Neural cell (in vitro differentiated cells): ENCODE data around the gene AGBL4. TPM values are rescaled to one million over a fixed set of nuclear protein-coding genes. Genes with fewer than 3 reads are reported as not detected.

ENCODE experiments used
- H2AFZ ChIP-seq: fragments of 200-600, 300-800 bp; sonication (generic), shearing (Covaris generic); 2 replicates; pipeline ENCODE4 v1.6.0; 2014; ENCODE audit warnings: low read depth, mild to moderate bottlenecking, antibody characterized with exemption, low read length, moderate library complexity
- H3F3A ChIP-seq: fragments of 200-600 bp; shearing (Covaris generic); 2 replicates; pipeline ENCODE4 v1.6.1; 2016; ENCODE audit warnings: mild to moderate bottlenecking, moderate library complexity, mixed read lengths, antibody characterized with exemption, low read length; ENCODE audit not compliant: insufficient read depth, poor library complexity, severe bottlenecking
- H3K27ac ChIP-seq: fragments of 200-600, 300-800 bp; sonication (generic), shearing (Covaris generic); 2 replicates; pipeline ENCODE4 v1.5.1; 2014; ENCODE audit warnings: mild to moderate bottlenecking, low read length, moderate library complexity
- H3K27me3 ChIP-seq: fragments of 300-800, 200-600 bp; sonication (generic), shearing (Covaris generic); 2 replicates; pipeline ENCODE4 v1.6.0; 2014; ENCODE audit warnings: mild to moderate bottlenecking, low read depth, low read length, moderate library complexity; ENCODE audit not compliant: insufficient read depth
- H3K36me3 ChIP-seq: fragments of 300-800, 200-600 bp; sonication (generic), shearing (Covaris generic); 2 replicates; pipeline ENCODE4 v1.5.1; 2014; ENCODE audit warnings: mild to moderate bottlenecking, antibody characterized with exemption, low read length, moderate library complexity; ENCODE audit not compliant: insufficient read depth
- H3K4me2 ChIP-seq: fragments of 300-800, 200-600 bp; sonication (generic), shearing (Covaris generic); 2 replicates; pipeline ENCODE4 v1.6.0; 2014; ENCODE audit warnings: mild to moderate bottlenecking, low read length
- H3K4me3 ChIP-seq: fragments of 300-800, 200-600 bp; sonication (generic), shearing (Covaris generic); 2 replicates; pipeline ENCODE4 v1.5.1; 2014; ENCODE audit warnings: mild to moderate bottlenecking, low read length, moderate library complexity
- H3K79me2 ChIP-seq: fragments of 200-600 bp; shearing (Covaris generic); replicated peaks from 2 replicates; pipeline ENCODE4 v1.6.0; 2014; ENCODE audit warnings: mild to moderate bottlenecking, low read length, moderate library complexity; ENCODE audit not compliant: insufficient read depth
- H3K9ac ChIP-seq: fragments of 300-800, 200-600 bp; sonication (generic), shearing (Covaris generic); 2 replicates; pipeline ENCODE4 v1.6.1; 2016; ENCODE audit warnings: mild to moderate bottlenecking, low read length, mixed read lengths
- H3K9me2 ChIP-seq: fragments of 200-600 bp; shearing (Covaris generic); 2 replicates; pipeline ENCODE4 v1.6.1; 2016; ENCODE audit warnings: mild to moderate bottlenecking, low read length, mixed read lengths; ENCODE audit not compliant: insufficient read depth
- H3K9me3 ChIP-seq: fragments of 200-600, 300-800 bp; sonication (generic), shearing (Covaris generic); 2 replicates; pipeline ENCODE4 v1.6.1; 2016; ENCODE audit warnings: mild to moderate bottlenecking, mixed run types, low read length, moderate library complexity, mixed read lengths
- H4K20me1 ChIP-seq: fragments of 200-600 bp; shearing (Covaris generic); 2 replicates; pipeline ENCODE4 v1.6.1; 2016; ENCODE audit warnings: mild to moderate bottlenecking, mixed run types; ENCODE audit not compliant: insufficient read depth
- CTCF ChIP-seq: fragments of 450-650 bp; IDR thresholded peaks from 2 replicates; pipeline ENCODE4 v1.5.1; 2014; ENCODE audit warnings: antibody characterized with exemption, mild to moderate bottlenecking, moderate library complexity; ENCODE audit not compliant: poor library complexity, severe bottlenecking
- EP300 ChIP-seq: fragments of 450-650 bp; conservative IDR thresholded peaks from 2 replicates; pipeline ENCODE4 v1.6.1; 2014; ENCODE audit warnings: antibody characterized with exemption, mild to moderate bottlenecking, moderate library complexity; ENCODE audit not compliant: poor library complexity, severe bottlenecking
- EZH2 ChIP-seq: fragments of 200-600, 300-800 bp; shearing (Covaris generic), sonication (generic); IDR thresholded peaks from 2 replicates; pipeline ENCODE4 v1.6.1; 2014; ENCODE audit warnings: antibody characterized with exemption, low read length, borderline replicate concordance, mild to moderate bottlenecking; ENCODE audit not compliant: insufficient read depth, poor library complexity, severe bottlenecking
- MXI1 ChIP-seq: fragments of 450-650 bp; conservative IDR thresholded peaks from 2 replicates; pipeline ENCODE4 v1.6.1; 2014; ENCODE audit warnings: antibody characterized with exemption, mild to moderate bottlenecking; ENCODE audit not compliant: poor library complexity, severe bottlenecking
- POLR2AphosphoS5 ChIP-seq: IDR thresholded peaks from 2 replicates; pipeline ENCODE4 v1.6.1; 2012
- RAD21 ChIP-seq: fragments of 450-650 bp; conservative IDR thresholded peaks from 2 replicates; pipeline ENCODE4 v1.6.1; 2014; ENCODE audit warnings: antibody characterized with exemption, mild to moderate bottlenecking, moderate library complexity
- REST ChIP-seq: IDR thresholded peaks from 2 replicates; pipeline ENCODE4 v1.6.1; 2012; ENCODE audit warnings: borderline replicate concordance
- SMC3 ChIP-seq: fragments of 450-650 bp; conservative IDR thresholded peaks from 2 replicates; pipeline ENCODE4 v1.6.1; 2014; ENCODE audit warnings: antibody characterized with exemption, mild to moderate bottlenecking, moderate library complexity; ENCODE audit not compliant: poor library complexity
- TAF1 ChIP-seq: IDR thresholded peaks from 2 replicates; pipeline ENCODE4 v1.6.1; 2012; ENCODE audit warnings: low read depth
- polyA plus RNA-seq: library from polyadenylated mRNA; depleted of rRNA; stranded (reverse); fragments of >200 nt; gene quantifications from 2 replicates; pipeline ENCODE4 v1.2.3, GENCODE V29; 2014

The AGBL4 gene
- polyA plus RNA-seq, 1 donor from 2014 or later, result 1.3 TPM

GRCh38 chr1:48932366-48932765 lies 1091.4 kb downstream of the AGBL4 start:
- no peaks in the 10 kb centered on the region for H3K36me3 ChIP-seq
- H3K9me3 ChIP-seq, result no peaks in the 10 kb centered on the region
- H3K9me2 ChIP-seq, result no peaks in the 10 kb centered on the region
- H3K27me3 ChIP-seq, result peaks cover 17% of the 10 kb centered on the region
- no peak overlapping the region for H3K4me2 ChIP-seq
- no peaks in the 10 kb centered on the region for H3F3A ChIP-seq
- no peak overlapping the region for H3K27ac ChIP-seq
- no peak overlapping the region for H3K9ac ChIP-seq
- H4K20me1 ChIP-seq, result no peaks in the 10 kb centered on the region
- no peaks in the 10 kb centered on the region for H3K79me2 ChIP-seq
- H3K4me3 ChIP-seq, result no peak overlapping the region
- no peak overlapping the region for H2AFZ ChIP-seq
- TF ChIP-seq REST, result no peak
- no peak for TF ChIP-seq EP300
- TF ChIP-seq POLR2AphosphoS5, result no peak
- TF ChIP-seq CTCF, result no peak
- no peak for TF ChIP-seq SMC3
- TF ChIP-seq TAF1, result no peak
- no peak for TF ChIP-seq RAD21
- TF ChIP-seq EZH2, result no peak
- no peak for TF ChIP-seq MXI1

- no peak overlapping the region for H3K4me2 ChIP-seq
- H3K9me3 ChIP-seq, result no peaks in the 10 kb centered on the region
Observed at GRCh38 chr1:48931506-48932192, 1092.1 kb downstream of the AGBL4 start.

More at GRCh38 chr1:48931506-48932192, 1092.1 kb downstream of the AGBL4 start:
- H3K9me2 ChIP-seq, result no peaks in the 10 kb centered on the region
- H4K20me1 ChIP-seq, result no peaks in the 10 kb centered on the region
- no peak overlapping the region for H3K27ac ChIP-seq
- no peak overlapping the region for H3K4me3 ChIP-seq
- H3K36me3 ChIP-seq, result no peaks in the 10 kb centered on the region
- no peak overlapping the region for H2AFZ ChIP-seq
- H3K27me3 ChIP-seq, result peaks cover 17% of the 10 kb centered on the region
- H3F3A ChIP-seq, result no peaks in the 10 kb centered on the region
- H3K9ac ChIP-seq, result no peak overlapping the region
- TF ChIP-seq POLR2AphosphoS5 (no peak), SMC3 (no peak), MXI1 (no peak), RAD21 (no peak), TAF1 (no peak), CTCF (no peak), EP300 (no peak), EZH2 (no peak), REST (no peak)
- H3K79me2 ChIP-seq, result no peaks in the 10 kb centered on the region
